ENCODE data around the gene S100P. TPM values are rescaled to one million over a fixed set of nuclear protein-coding genes. Genes with fewer than 3 reads are reported as not detected.
A peak's percentile ranks its signal among the peaks of the same experiment; 100 is the strongest.

S100P gene
- total RNA-seq, 4 donors from 2014 or later, result not detected

DNA sequence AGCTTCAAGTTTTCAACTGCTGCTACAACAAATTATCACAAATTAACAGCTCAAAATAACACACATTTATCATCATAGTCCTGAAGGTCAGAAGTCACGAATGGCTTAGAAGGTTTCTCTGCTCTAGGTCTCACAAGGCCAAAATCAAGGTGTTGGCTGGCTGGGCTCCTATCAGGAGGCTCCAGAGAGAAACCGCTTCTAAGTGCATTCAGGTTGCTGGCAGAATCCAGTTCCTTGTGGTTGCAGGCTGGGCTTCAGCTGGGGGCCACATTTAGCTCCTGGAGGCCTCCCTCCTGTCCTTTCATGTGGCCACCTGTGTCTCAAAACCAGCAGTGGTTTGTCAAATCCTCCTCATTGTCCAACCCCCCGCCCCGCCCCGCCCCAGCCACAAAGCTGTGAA, 37.8 kb upstream of the S100P start:
- 91 to 94% methylated on average over 5 of the region's 5 CpGs for WGBS, 2 donors
- no peak for TF ChIP-seq POLR2A (IDR thresholded peaks at IDR 0.05)
- no peak for TF ChIP-seq EP300 (IDR thresholded peaks at IDR 0.05)
- TF ChIP-seq, protein P1, sequence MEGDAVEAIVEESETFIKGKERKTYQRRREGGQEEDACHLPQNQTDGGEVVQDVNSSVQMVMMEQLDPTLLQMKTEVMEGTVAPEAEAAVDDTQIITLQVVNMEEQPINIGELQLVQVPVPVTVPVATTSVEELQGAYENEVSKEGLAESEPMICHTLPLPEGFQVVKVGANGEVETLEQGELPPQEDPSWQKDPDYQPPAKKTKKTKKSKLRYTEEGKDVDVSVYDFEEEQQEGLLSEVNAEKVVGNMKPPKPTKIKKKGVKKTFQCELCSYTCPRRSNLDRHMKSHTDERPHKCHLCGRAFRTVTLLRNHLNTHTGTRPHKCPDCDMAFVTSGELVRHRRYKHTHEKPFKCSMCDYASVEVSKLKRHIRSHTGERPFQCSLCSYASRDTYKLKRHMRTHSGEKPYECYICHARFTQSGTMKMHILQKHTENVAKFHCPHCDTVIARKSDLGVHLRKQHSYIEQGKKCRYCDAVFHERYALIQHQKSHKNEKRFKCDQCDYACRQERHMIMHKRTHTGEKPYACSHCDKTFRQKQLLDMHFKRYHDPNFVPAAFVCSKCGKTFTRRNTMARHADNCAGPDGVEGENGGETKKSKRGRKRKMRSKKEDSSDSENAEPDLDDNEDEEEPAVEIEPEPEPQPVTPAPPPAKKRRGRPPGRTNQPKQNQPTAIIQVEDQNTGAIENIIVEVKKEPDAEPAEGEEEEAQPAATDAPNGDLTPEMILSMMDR (IDR thresholded peaks at IDR 0.05), result no peak
- Histone ChIP-seq H3K9me3 (no peaks in the 10 kb centered on the region), H3K27ac (no peak overlapping the region), H3K4me3 (no peak overlapping the region), H3K36me3 (no peaks in the 10 kb centered on the region), H3K27me3 (no peaks in the 10 kb centered on the region), H3K4me1 (peaks cover 0 to 16% (median 5%) of the 10 kb centered on the region in 4 donors)
- no peak for DNase-seq (ENCODE audit: low spot score in 2 of 2)

DNA sequence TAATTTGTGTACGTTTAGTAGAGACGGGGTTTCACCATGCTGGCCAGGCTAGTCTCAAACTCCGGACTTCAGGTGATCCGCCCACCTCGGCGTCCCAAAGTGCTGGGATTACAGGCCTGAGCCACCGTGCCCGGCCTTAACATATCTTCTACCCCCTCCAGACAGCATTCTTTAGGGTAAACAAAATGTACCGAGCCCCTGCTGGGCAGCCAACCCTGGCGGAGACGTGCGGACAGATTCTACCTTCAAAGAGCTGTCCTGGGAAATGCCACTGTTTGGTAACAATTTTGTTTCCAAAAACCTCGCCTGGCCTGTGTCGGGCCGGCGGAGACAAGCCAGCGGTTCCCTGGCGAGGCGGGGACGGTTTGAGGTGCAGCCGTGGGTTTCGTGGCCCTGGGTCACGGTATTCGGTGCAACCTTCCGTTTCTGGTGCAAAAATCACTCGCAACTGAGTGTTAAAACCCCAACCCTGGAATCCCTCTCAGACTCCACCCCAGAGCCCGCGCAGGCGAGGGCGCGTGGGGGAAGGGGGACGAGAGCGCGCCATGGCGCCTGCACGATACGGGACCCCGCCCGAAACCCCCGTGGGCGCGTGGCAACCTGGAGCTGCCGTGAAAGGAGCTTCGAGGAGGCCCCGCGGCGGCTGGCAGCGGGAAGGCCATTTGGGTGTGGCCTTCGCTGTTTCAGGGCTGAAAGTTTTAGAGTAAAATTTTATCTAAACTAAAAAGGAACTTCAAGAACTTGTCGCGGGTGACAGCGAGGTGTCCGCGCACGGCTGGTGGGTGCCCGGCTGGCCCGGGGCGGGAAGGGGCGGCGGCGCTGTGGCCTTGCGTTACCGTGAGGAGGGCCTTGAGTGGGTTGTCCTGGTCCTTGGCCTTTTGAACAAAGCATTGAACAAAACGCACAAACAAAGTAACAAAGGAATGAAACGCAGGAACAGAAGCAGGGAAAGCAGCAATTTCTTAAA, 36.2 kb upstream of the S100P start:
- no peaks in the 10 kb centered on the region for H3K36me3 ChIP-seq
- DNase-seq (ENCODE audit: low spot score in 2 of 2), result no peak
- no peak overlapping the region for H3K4me3 ChIP-seq
- H3K27ac ChIP-seq, result peak overlapping the region in 1 of 4 donors; percentile 72
- H3K9me3 ChIP-seq, result no peaks in the 10 kb centered on the region
- H3K4me1 ChIP-seq, result peaks cover 0 to 16% (median 5%) of the 10 kb centered on the region in 4 donors
- TF ChIP-seq, protein P1 (IDR thresholded peaks at IDR 0.05), result no peak
- no peak for TF ChIP-seq EP300 (IDR thresholded peaks at IDR 0.05)
- 77% methylated on average over 65 of the region's 65 CpGs for WGBS, 2 donors
- H3K27me3 ChIP-seq, result no peaks in the 10 kb centered on the region

DNA sequence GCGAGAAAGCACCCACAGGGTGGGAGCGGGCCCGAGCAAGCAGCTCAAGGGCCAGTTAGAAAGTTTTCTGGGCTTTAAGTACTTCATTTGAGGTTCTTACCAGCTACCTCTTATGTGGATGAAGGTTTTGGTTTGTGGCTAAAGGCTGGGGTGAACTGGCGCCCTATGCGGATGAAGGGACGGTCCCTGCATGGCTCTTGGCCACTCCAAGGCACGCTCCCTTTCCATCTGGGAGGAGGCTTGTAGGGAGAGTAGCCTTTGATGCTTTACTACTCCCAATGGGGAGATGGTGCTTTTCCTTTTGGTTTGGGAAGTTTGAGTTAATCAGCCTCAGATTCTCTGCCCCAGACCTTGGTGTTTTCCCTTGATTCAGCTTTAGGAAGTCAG, 35.5 kb upstream of the S100P start:
- H3K4me1 ChIP-seq, result peaks cover 0 to 16% (median 5%) of the 10 kb centered on the region in 4 donors
- no peaks in the 10 kb centered on the region for H3K9me3 ChIP-seq
- H3K36me3 ChIP-seq, result no peaks in the 10 kb centered on the region
- peak overlapping the region in 3 of 4 donors; percentile 68 to 72 (median 72) for H3K27ac ChIP-seq
- no peak for DNase-seq (ENCODE audit: low spot score in 2 of 2)
- peak overlapping the region; percentile 31 to 55 (median 43) for H3K4me3 ChIP-seq
- H3K27me3 ChIP-seq, result peaks cover 0 to 1% of the 10 kb centered on the region in 2 donors
- TF ChIP-seq EP300 (IDR thresholded peaks at IDR 0.05) (no peak), POLR2A (IDR thresholded peaks at IDR 0.05) (no peak)
- TF ChIP-seq, protein P1 (IDR thresholded peaks at IDR 0.05), result no peak
- 88 to 89% methylated on average over 7 of the region's 7 CpGs for WGBS, 2 donors

DNA sequence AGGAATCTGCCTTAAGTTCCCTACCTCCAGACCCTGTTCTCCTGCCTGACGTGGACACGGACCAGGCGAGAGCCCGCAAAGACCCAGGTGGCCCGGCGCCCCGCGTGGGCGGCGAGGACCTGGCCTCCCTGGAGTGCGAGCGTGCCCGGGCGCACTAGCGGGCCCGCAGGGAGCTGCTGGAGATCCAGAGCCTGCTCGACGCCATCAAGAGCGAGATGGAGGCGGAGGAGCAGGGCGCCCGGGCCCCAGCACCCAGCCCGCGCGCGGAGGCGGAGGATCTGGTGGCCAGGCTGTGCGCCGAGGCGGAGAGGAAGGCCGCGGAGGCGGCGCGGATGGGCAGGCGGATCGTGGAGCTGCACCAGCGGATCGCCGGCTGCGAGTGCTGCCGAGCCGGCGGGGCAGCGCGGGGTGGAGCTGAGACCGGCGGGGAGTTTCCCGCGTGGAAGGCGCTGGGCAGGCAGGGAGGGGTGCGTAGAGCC, 35.0 kb upstream of the S100P start:
- H3K36me3 ChIP-seq, result no peaks in the 10 kb centered on the region
- H3K27me3 ChIP-seq, result peaks cover 0 to 6% of the 10 kb centered on the region in 2 donors
- no peak for TF ChIP-seq EP300 (IDR thresholded peaks at IDR 0.05)
- TF ChIP-seq POLR2A (IDR thresholded peaks at IDR 0.05), result no peak
- TF ChIP-seq, protein P1 (IDR thresholded peaks at IDR 0.05), result no peak
- H3K9me3 ChIP-seq, result no peaks in the 10 kb centered on the region
- WGBS, 2 donors, result 2 to 16% methylated on average over 26 to 49 of the region's 52 CpGs
- H3K4me1 ChIP-seq, result peaks cover 0 to 16% (median 5%) of the 10 kb centered on the region in 4 donors
- peak overlapping the region; percentile 31 to 55 (median 43) for H3K4me3 ChIP-seq
- no peak for DNase-seq (ENCODE audit: low spot score in 2 of 2)
- peak overlapping the region in 3 of 4 donors; percentile 68 to 72 (median 72) for H3K27ac ChIP-seq

DNA sequence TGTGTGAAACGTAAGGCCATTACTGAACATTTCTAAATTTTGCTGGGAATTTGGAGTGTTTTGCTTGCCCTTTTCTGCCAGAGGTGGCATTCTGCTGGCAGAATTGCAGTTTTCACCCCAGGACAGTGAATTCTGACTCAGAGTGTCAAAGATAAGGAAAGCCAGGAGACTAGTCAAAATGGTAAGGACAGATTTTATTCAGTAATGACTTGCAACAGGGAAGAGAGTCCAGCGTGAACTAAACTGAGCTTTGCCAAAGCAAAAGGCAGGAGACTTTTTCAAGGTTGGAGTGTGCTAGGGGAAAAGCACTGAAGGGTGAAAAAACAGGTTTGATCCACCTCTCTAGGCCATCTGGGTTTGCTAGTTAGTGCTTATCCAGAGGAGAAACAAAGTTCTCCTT, 33.8 kb upstream of the S100P start:
- Histone ChIP-seq H3K27ac (no peak overlapping the region), H3K27me3 (peaks cover 0 to 16% of the 10 kb centered on the region in 2 donors), H3K9me3 (no peaks in the 10 kb centered on the region), H3K4me3 (no peak overlapping the region), H3K4me1 (peaks cover 0 to 28% (median 9%) of the 10 kb centered on the region in 4 donors), H3K36me3 (no peaks in the 10 kb centered on the region)
- TF ChIP-seq POLR2A (IDR thresholded peaks at IDR 0.05) (no peak), EP300 (IDR thresholded peaks at IDR 0.05) (no peak)
- TF ChIP-seq, protein P1 (IDR thresholded peaks at IDR 0.05), result no peak
- WGBS, 2 donors, result 94 to 95% methylated on average over 2 of the region's 2 CpGs
- DNase-seq (ENCODE audit: low spot score in 2 of 2), result no peak

Measured in tibial nerve (tissue), 4 donors.